Pancreas (tissue), 10 donors: ENCODE results near the gene ADCY2. TPM values are rescaled to one million over a fixed set of nuclear protein-coding genes. Genes with fewer than 3 reads are reported as not detected.

Experiments
- ATAC-seq, 4 donors: fragments of 200-7000 bp; cut with Tn5 transposase; one replicate each; pipeline versions ENCODE4 v1.8.0 to v1.9.1; 2020; ENCODE audit warnings: mild to moderate bottlenecking in 4 of 4, moderate library complexity in 4 of 4
- DNase-seq, 6 donors: peaks; one replicate each; pipeline ENCODE4 v3.0.0-alpha.2; 2020
- FAIRE-seq: peaks from 2 replicates; lab custom pipeline; 2012; peaks lifted over from hg19 to GRCh38; lab: Jason Lieb, UNC
- H3K27ac ChIP-seq, 4 donors: fragments of 200-600 bp; sonication (generic); 1 replicate in 3 of 4; 2 replicates in 1 of 4; pipeline versions ENCODE4 v1.5.0 to v1.8.0; 2020
- H3K27me3 ChIP-seq, 4 donors: fragments of 200-600 bp; one replicate each; pipeline ENCODE4 v1.8.0; 2021
- H3K36me3 ChIP-seq, 3 donors: fragments of 200-600 bp; sonication (generic) in 1 of 3; one replicate each; pipeline versions ENCODE4 v1.5.0 to v1.8.0; 2020 to 2021
- H3K4me1 ChIP-seq, 3 donors: fragments of 200-600 bp; one replicate each; pipeline ENCODE4 v1.8.0; 2021
- H3K4me3 ChIP-seq, 4 donors: fragments of 200-600 bp; sonication (generic) in 2 of 4; one replicate each; pipeline versions ENCODE4 v1.5.0 to v1.8.0; 2020 to 2021
- H3K9me3 ChIP-seq, 4 donors: fragments of 200-600 bp; one replicate each; pipeline ENCODE4 v1.8.0; 2021
- WGBS, 2 donors: extraction: QIAGEN DNeasy Blood & Tissue Kit; methylation state at CpG; one replicate each; pipeline ENCODE4 v1.1.7; 2013; 5-methylcytosine and 5-hydroxymethylcytosine counted together
- intact Hi-C, 3 donors: fragments of 100-400 bp; cut with DNase I; formaldehyde crosslinking; loops; one replicate each; pipeline versions ENCODE4 v1.11.1 to v1.14.2; 2022
- polyA plus RNA-seq, 2 donors: library from polyadenylated mRNA; stranded (reverse); fragments of 200-250 nt; gene quantifications; one replicate each; pipeline ENCODE4 v1.2.3, GENCODE V29; 2013
- total RNA-seq, 6 donors: library from RNA; stranded (reverse); fragmentation: NEBNext Ultra II Directional in 4 of 6; extraction: Animal tissue kit (Norgen Biotek cat#: 25700) in 4 of 6; gene quantifications; one replicate each; pipeline versions ENCODE4 v1.2.1 to v1.2.4, GENCODE V29; 2021 to 2023
- TF ChIP-seq, protein P1 (sequence below), 4 donors: fragments of 200-600 bp; sonication (generic) in 3 of 4; IDR thresholded peaks; one replicate each; pipeline versions ENCODE4 v1.5.0 to v1.8.0; 2021; ENCODE audit warnings: antibody characterized with exemption in 4 of 4
- donor health status: healthy with polysubstance abuse.
- donor health status: DM: no; HTN: no; CAD: no; lungs with moderate emphysema.
- donor health status: DM: no; HTN: no; CAD: no.
- donor health status: control.
- donor health status: control.
- donor health status: Bipolar disorder and iron deficiency.
- donor health status: DM: yes; HTN: yes; CAD: no.
- donor health status: DM: no; HTN: no; CAD: no.
- donor health status: DM: no; HTN: no; CAD: no.
- donor health status: DM: yes; HTN: yes; CAD: no.

ADCY2 gene
- total and polyA plus RNA-seq, 8 donors, result 0.19 to 2.2 (median 0.50) TPM

DNA sequence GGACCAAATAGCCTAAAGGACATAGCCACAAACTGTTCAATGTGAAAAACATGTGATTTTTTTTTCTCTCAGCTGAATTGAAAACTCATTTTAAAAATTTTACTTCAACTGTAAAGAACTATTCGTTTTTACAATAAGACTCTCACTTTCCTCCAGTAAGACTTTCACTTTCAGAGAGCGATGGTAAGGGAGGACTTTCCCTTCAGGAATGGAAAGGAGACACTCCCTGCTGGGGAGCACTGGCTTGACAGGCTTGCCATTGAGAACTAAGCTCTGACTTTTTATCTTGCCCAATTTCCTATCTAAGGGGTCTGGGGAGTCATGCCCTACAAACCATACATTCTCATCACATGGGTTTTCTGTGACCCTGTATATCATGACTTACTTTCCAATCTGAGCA, 268.3 kb downstream of the ADCY2 start:
- H3K9me3 ChIP-seq, result no peaks in the 10 kb centered on the region
- H3K27me3 ChIP-seq, result no peaks in the 10 kb centered on the region
- H3K27ac ChIP-seq, result no peak overlapping the region
- WGBS, 2 donors, result 57 to 67% methylated on average over 2 of the region's 2 CpGs
- no peak for FAIRE-seq
- intact Hi-C loops, result no loop called here
- H3K36me3 ChIP-seq, result no peaks in the 10 kb centered on the region
- no peak overlapping the region for H3K4me3 ChIP-seq
- DNase-seq, result no peak
- TF ChIP-seq, protein P1, sequence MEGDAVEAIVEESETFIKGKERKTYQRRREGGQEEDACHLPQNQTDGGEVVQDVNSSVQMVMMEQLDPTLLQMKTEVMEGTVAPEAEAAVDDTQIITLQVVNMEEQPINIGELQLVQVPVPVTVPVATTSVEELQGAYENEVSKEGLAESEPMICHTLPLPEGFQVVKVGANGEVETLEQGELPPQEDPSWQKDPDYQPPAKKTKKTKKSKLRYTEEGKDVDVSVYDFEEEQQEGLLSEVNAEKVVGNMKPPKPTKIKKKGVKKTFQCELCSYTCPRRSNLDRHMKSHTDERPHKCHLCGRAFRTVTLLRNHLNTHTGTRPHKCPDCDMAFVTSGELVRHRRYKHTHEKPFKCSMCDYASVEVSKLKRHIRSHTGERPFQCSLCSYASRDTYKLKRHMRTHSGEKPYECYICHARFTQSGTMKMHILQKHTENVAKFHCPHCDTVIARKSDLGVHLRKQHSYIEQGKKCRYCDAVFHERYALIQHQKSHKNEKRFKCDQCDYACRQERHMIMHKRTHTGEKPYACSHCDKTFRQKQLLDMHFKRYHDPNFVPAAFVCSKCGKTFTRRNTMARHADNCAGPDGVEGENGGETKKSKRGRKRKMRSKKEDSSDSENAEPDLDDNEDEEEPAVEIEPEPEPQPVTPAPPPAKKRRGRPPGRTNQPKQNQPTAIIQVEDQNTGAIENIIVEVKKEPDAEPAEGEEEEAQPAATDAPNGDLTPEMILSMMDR (IDR thresholded peaks at IDR 0.05), result no peak
- no peak for ATAC-seq
- H3K4me1 ChIP-seq, result no peaks in the 10 kb centered on the region

DNA sequence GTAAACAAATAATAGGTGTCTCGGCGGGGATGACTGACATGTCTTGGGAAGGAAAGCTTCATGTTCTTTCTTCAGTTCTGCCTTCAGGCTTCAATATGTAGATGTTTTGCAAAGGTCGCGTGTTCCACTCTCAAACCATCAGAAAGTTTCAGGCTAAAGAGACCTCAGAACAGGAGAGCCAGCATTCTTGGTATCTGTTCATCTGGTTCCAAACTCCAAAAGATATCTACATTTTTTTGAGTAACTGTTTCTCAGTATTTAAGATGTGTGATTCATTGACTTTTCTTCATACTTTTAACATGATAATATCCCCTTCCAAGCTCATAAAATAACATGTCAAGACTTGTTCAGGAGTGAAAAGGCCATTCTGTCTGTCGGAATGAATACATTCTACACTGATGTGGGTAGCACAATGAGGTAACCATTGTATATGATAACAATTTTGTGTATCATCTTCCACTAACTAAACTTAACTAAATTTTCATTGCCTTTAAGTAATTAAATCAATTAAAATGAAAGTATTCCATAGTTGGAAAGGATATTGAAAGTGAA, 271.4 kb downstream of the ADCY2 start:
- FAIRE-seq, result no peak
- Histone ChIP-seq H3K4me1 (no peaks in the 10 kb centered on the region), H3K4me3 (no peak overlapping the region), H3K27me3 (no peaks in the 10 kb centered on the region), H3K27ac (no peak overlapping the region), H3K9me3 (no peaks in the 10 kb centered on the region), H3K36me3 (no peaks in the 10 kb centered on the region)
- DNase-seq, result no peak
- no peak for ATAC-seq
- intact Hi-C loops, result no loop called here
- 57 to 68% methylated on average over 5 of the region's 5 CpGs for WGBS, 2 donors
- TF ChIP-seq, protein P1 (IDR thresholded peaks at IDR 0.05), result no peak

DNA sequence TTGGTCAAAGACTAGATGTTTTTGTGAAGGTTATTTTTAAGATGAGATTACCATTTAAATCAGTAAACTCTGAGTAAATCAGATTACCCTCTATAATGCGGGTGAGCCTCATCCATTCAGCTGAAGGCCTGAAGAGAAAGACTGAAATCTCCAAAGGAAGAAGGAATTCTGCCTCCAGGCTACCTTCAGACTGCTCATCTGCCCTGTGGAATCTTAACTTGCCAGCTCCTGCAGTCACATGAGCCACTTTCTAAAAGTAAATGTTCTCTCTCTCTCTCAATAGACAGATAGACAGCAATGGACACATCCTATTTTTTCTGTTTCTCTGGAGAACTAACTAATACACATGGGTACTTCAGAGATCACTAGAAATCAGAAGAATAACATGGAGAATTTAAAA, 272.2 kb downstream of the ADCY2 start:
- Histone ChIP-seq H3K9me3 (no peaks in the 10 kb centered on the region), H3K36me3 (no peaks in the 10 kb centered on the region), H3K27me3 (no peaks in the 10 kb centered on the region), H3K4me1 (no peaks in the 10 kb centered on the region), H3K27ac (no peak overlapping the region), H3K4me3 (no peak overlapping the region)
- FAIRE-seq (no peak), ATAC-seq (no peak), DNase-seq (no peak)
- intact Hi-C loops, result no loop called here
- TF ChIP-seq, protein P1 (IDR thresholded peaks at IDR 0.05), result no peak
- WGBS, 2 donors, result 64 to 71% methylated on average over 1 of the region's 1 CpG

DNA sequence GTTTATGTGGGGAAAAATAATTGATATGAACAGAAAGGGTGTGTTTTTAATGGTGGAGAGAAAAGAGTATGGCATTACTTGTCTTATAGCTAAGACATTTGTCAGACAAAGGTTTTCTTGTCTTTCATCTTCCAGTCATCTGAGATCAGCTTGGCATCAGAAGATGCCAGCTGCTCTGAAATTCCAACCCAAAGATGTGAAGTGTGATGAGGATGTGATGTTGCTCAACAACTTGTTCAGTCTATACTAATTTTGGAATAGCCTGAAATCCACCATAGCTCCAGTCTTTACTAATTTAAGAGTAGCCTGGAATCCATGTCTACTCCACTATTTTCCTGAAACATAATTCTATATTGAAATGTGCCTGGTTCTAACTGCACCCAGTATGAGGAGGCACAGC, 272.7 kb downstream of the ADCY2 start:
- Histone ChIP-seq H3K4me1 (no peaks in the 10 kb centered on the region), H3K9me3 (no peaks in the 10 kb centered on the region), H3K27ac (no peak overlapping the region), H3K4me3 (no peak overlapping the region), H3K36me3 (no peaks in the 10 kb centered on the region), H3K27me3 (no peaks in the 10 kb centered on the region)
- ATAC-seq, result no peak
- TF ChIP-seq, protein P1 (IDR thresholded peaks at IDR 0.05), result no peak
- no peak for DNase-seq
- no peak for FAIRE-seq
- intact Hi-C loops, result no loop called here

DNA sequence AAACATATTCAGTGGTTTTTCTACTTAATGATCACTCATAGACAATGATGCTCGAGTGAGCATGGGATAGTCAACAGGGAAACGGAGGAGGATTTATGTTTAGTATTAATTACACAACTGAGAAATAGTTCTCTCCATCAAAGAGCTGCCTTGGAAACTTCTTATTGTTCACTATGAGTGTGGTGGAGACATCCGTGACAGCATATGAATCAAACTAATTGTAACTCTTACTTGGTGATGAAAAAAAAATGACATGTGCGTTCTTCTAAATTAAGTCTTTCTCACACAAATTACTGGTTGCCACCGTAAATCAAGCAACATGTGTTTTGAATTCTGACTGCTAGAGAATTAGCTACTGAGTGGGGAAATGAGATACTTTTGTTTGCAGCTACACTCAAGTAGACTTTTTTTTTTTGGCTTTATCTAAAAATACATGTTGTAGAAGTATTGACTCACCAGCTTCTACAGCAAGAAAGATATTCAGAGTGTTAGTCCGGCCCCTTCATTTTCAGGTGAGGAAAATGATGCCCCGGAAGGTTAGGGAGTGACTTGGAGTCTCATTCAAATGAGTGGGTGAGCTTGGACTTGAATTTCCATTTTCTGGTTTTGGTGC, 275.5 kb downstream of the ADCY2 start:
- H3K4me3 ChIP-seq, result no peak overlapping the region
- FAIRE-seq (no peak), ATAC-seq (no peak), DNase-seq (no peak)
- H3K27me3 ChIP-seq, result no peaks in the 10 kb centered on the region
- intact Hi-C loops, result no loop called here
- 61 to 78% methylated on average over 7 of the region's 7 CpGs for whole genome bisulfite sequencing, 2 donors
- no peak overlapping the region for H3K27ac ChIP-seq
- no peaks in the 10 kb centered on the region for H3K4me1 ChIP-seq
- no peaks in the 10 kb centered on the region for H3K36me3 ChIP-seq
- TF ChIP-seq, protein P1 (IDR thresholded peaks at IDR 0.05), result no peak
- H3K9me3 ChIP-seq, result no peaks in the 10 kb centered on the region
